Heart left ventricle (tissue), 13 donors: Measurements from ENCODE around the gene ZNF362.

Source experiments
- CTCF ChIP-seq, 12 donors: fragments of 200-600 bp; sonication (generic) in 4 of 12; IDR thresholded peaks; one replicate each; pipeline versions ENCODE4 v1.5.0 to v1.8.0; 2018 to 2022; ENCODE audit warnings: antibody characterized with exemption in 12 of 12, mild to moderate bottlenecking in 5 of 12
- POLR2A ChIP-seq, 2 donors: fragments of 450-650 bp; IDR thresholded peaks; one replicate each; pipeline ENCODE4 v1.6.1; 2017; ENCODE audit warnings: antibody characterized with exemption in 2 of 2, mild to moderate bottlenecking in 2 of 2, moderate library complexity in 2 of 2
- donor health status: ischemic (EF 13 %, LVEDD 7.1; RV severe dilation, severe dysfunction).
- donor health status: DM: no; HTN: yes; CAD: no.
- donor health status: DM: no; HTN: no; CAD: no.
- donor health status: ischemic (EF 25% LVEDD 6.9; RV normal size, moderate dysfunction).
- donor health status: ischemic (EF 25% LVEDD 5.7; RV mildly dilated, moderate dysfunction).
- donor health status: ischemic (EF 35%, LVEDD 5.7; RV mildly dilated, moderate dysfunction).
- donor health status: nonischemic (EF 11% LVEDD 7.7; RV severe dilation, severe dysfunction).
- donor health status: DM: yes; HTN: yes; CAD: no.
- donor health status: PGD.
- donor health status: ischemic (EF 29% LVEDD 5.4; RV normal size, mild dysfunction).
- donor health status: nonischemic (EF 23%, LVEDD 6.1; RV moderate dilation, normal function).

- no peak for TF ChIP-seq CTCF (IDR thresholded peaks at IDR 0.05)
- TF ChIP-seq POLR2A (IDR thresholded peaks at IDR 0.05) = no peak
Measured at GRCh38 chr1:33317946-33318345, 61.7 kb downstream of the ZNF362 start.
